OCI-LY1 (cell line): Measurements from ENCODE around the gene DHPS.

Experiments
- H2AFZ ChIP-seq: fragments of 200-600 bp; sonication (generic), shearing (Covaris generic); 2 replicates; pipeline ENCODE4 v1.6.0; 2014; ENCODE audit warnings: antibody characterized with exemption, mild to moderate bottlenecking, low read length
- H3F3A ChIP-seq: fragments of 200-600 bp; sonication (generic), shearing (Covaris generic); 2 replicates; pipeline ENCODE4 v1.6.0; 2014; ENCODE audit warnings: mild to moderate bottlenecking, antibody characterized with exemption, low read length, moderate library complexity; ENCODE audit not compliant: insufficient read depth
- H3K27ac ChIP-seq: fragments of 200-600 bp; sonication (generic); 2 replicates; pipeline ENCODE4 v1.5.1; 2014; ENCODE audit warnings: low read length, mixed run types, mild to moderate bottlenecking, low read depth; ENCODE audit not compliant: poor library complexity, severe bottlenecking
- H3K27me3 ChIP-seq: fragments of 200-600 bp; sonication (generic); 2 replicates; pipeline ENCODE4 v1.6.0; 2014; ENCODE audit warnings: antibody characterized with exemption, mild to moderate bottlenecking, low read length, moderate library complexity; ENCODE audit not compliant: insufficient read depth
- H3K36me3 ChIP-seq: fragments of 200-600 bp; sonication (generic); 2 replicates; pipeline ENCODE4 v1.6.1; 2014; ENCODE audit warnings: mild to moderate bottlenecking, antibody characterized with exemption, low read length, moderate library complexity, mixed read lengths; ENCODE audit not compliant: insufficient read depth
- H3K4me1 ChIP-seq: fragments of 200-600 bp; sonication (generic); 2 replicates; pipeline ENCODE4 v1.5.1; 2014; ENCODE audit warnings: mild to moderate bottlenecking, low read length, moderate library complexity; ENCODE audit not compliant: insufficient read depth, severe bottlenecking
- H3K4me2 ChIP-seq: fragments of 200-600 bp; sonication (generic), shearing (Covaris generic); 2 replicates; pipeline ENCODE4 v1.6.1; 2014; ENCODE audit warnings: low read length
- H3K4me3 ChIP-seq: fragments of 200-600 bp; sonication (generic); 2 replicates; pipeline ENCODE4 v1.5.1; 2014; ENCODE audit warnings: low read length, low read depth, mild to moderate bottlenecking, mixed read lengths; ENCODE audit not compliant: poor library complexity, severe bottlenecking
- H3K79me2 ChIP-seq: fragments of 200-600 bp; shearing (Covaris generic); 2 replicates; pipeline ENCODE4 v1.6.1; 2016; ENCODE audit warnings: mixed run types, low read length, mixed read lengths; ENCODE audit not compliant: insufficient read depth
- H3K9ac ChIP-seq: fragments of 200-600 bp; sonication (generic), shearing (Covaris generic); 2 replicates; pipeline ENCODE4 v1.6.1; 2014; ENCODE audit warnings: mild to moderate bottlenecking, low read length, mixed read lengths
- H3K9me2 ChIP-seq: fragments of 200-600 bp; sonication (generic), shearing (Covaris generic); 2 replicates; pipeline ENCODE4 v1.6.1; 2014; ENCODE audit warnings: low read depth, mild to moderate bottlenecking, low read length, mixed read lengths
- H3K9me3 ChIP-seq: fragments of 200-600 bp; shearing (Covaris generic); 2 replicates; pipeline ENCODE4 v1.6.1; 2014; ENCODE audit warnings: low read length, mixed read lengths
- H4K20me1 ChIP-seq: fragments of 200-600 bp; sonication (generic), shearing (Covaris generic); 2 replicates; pipeline ENCODE4 v1.6.0; 2016; ENCODE audit warnings: mild to moderate bottlenecking, low read length; ENCODE audit not compliant: insufficient read depth
- CTCF ChIP-seq: fragments of 200-600 bp; sonication (generic), shearing (Covaris generic); IDR thresholded peaks from 2 replicates; pipeline ENCODE4 v1.5.1; 2017; ENCODE audit warnings: mild to moderate bottlenecking, antibody characterized with exemption, low read length, moderate library complexity, mixed read lengths
- EZH2 ChIP-seq: fragments of 200-600 bp; sonication (generic), shearing (Covaris generic); IDR thresholded peaks from 2 replicates; pipeline ENCODE4 v1.8.0; 2017; ENCODE audit warnings: borderline replicate concordance, mixed run types, mild to moderate bottlenecking, antibody characterized with exemption, low read length, moderate library complexity, mixed read lengths

Gene DHPS

DNA sequence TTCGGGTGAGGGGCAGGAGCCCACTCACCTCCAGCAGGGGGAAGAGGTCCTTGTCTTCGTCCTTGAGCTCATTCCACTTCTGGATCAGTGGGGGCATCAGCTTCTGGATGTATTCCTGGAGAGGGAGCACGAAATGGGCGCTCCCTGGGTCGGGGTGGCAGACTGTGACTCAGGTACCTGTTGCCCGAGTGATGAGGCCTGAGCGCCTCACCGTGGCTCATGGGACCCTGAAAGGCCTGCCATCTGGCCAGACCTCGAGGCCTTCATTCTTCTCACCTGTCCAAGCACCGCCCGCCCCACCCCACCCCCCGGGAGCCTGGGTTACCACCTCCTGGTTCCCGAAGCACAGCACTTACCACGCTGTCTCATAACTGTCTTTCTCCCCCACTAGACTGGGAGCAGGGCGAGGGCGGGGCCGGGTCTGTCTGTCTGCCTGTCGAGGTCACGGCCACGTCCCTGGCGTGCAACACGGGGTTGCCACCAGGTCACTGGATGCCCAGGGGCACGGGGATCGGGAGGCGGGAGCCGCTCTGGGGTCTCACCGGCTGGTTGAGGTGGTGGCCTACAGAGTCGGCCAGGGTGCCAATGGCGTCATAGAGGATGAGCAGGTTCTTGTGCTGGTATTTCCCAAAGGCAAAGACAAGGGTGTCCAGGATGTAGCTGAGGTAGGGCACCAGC lies 24.1 kb upstream of the DHPS start:
- H4K20me1 ChIP-seq: no peaks in the 10 kb centered on the region
- H3F3A ChIP-seq: no peaks in the 10 kb centered on the region
- H2AFZ ChIP-seq: no peak overlapping the region
- peaks cover 95% of the 10 kb centered on the region for H3K36me3 ChIP-seq
- H3K27me3 ChIP-seq: no peaks in the 10 kb centered on the region
- no peaks in the 10 kb centered on the region for H3K4me1 ChIP-seq
- H3K79me2 ChIP-seq: no peaks in the 10 kb centered on the region
- H3K27ac ChIP-seq: no peak overlapping the region
- H3K9me2 ChIP-seq: no peaks in the 10 kb centered on the region
- no peaks in the 10 kb centered on the region for H3K9me3 ChIP-seq
- H3K4me2 ChIP-seq: no peak overlapping the region
- H3K4me3 ChIP-seq: no peak overlapping the region
- TF ChIP-seq CTCF (no peak), EZH2 (no peak)
- H3K9ac ChIP-seq: no peak overlapping the region

GRCh38 chr19:12705169-12705568 lies 23.5 kb upstream of the DHPS start:
- no peaks in the 10 kb centered on the region for H3K9me2 ChIP-seq
- no peaks in the 10 kb centered on the region for H3K4me1 ChIP-seq
- no peak overlapping the region for H3K4me2 ChIP-seq
- H3K79me2 ChIP-seq: no peaks in the 10 kb centered on the region
- TF ChIP-seq CTCF (no peak), EZH2 (no peak)
- no peaks in the 10 kb centered on the region for H4K20me1 ChIP-seq
- no peaks in the 10 kb centered on the region for H3K27me3 ChIP-seq
- H3K27ac ChIP-seq: no peak overlapping the region
- no peak overlapping the region for H3K9ac ChIP-seq
- peaks cover 93% of the 10 kb centered on the region for H3K36me3 ChIP-seq
- no peak overlapping the region for H2AFZ ChIP-seq
- H3K9me3 ChIP-seq: no peaks in the 10 kb centered on the region
- no peaks in the 10 kb centered on the region for H3F3A ChIP-seq
- no peak overlapping the region for H3K4me3 ChIP-seq

DNA sequence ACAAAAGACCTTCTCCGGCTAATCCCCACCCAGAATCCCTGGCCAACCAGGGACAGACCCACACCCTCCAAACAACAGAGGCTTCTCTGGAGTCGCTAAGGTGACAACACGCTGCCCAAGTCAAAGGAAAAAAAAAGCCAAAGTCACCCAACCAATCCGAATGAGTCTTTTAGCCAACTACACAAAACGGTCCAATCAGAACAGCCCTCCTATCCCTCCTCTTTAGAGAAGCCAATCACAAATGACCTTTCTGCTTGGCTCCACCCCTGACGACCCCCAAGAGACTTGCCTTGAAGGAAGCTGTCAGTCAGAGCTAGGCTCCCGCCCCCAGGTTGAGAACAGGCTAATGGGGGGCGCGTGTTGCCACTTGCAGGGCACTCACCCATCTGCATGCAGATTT lies 21.4 kb upstream of the DHPS start:
- H3F3A ChIP-seq: no peaks in the 10 kb centered on the region
- no peaks in the 10 kb centered on the region for H3K9me3 ChIP-seq
- TF ChIP-seq EZH2 (no peak), CTCF (no peak)
- H3K4me1 ChIP-seq: no peaks in the 10 kb centered on the region
- no peak overlapping the region for H3K4me2 ChIP-seq
- H3K36me3 ChIP-seq: peaks cover 88% of the 10 kb centered on the region
- H3K27me3 ChIP-seq: no peaks in the 10 kb centered on the region
- no peaks in the 10 kb centered on the region for H4K20me1 ChIP-seq
- no peaks in the 10 kb centered on the region for H3K79me2 ChIP-seq
- H3K9ac ChIP-seq: no peak overlapping the region
- no peaks in the 10 kb centered on the region for H3K9me2 ChIP-seq
- H2AFZ ChIP-seq: no peak overlapping the region
- H3K4me3 ChIP-seq: no peak overlapping the region
- H3K27ac ChIP-seq: no peak overlapping the region
